ENCODE results near the gene DOLK.

DOLK gene

DNA sequence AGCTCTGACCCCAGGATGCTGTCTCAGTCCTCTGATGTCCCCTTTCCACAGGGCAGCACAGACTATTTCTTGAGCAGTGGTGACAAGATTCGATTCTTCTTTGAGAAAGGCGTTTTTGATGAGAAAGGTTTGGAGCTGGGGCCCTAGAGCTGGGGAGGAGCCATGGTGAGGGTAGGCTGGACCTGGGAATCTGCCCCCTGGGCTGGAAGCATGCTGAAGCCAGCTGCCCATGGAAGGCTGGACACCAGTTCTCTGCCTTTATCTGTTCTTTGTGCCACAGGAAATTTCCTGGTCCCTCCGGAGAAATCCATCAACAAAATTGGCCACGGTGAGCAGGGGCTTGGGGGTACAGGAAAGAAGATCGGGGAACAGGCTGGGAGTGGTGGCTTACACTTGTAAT lies 13.7 kb downstream of the DOLK start:
- no peak for DNase-seq (ENCODE audit: low spot score)

DNA sequence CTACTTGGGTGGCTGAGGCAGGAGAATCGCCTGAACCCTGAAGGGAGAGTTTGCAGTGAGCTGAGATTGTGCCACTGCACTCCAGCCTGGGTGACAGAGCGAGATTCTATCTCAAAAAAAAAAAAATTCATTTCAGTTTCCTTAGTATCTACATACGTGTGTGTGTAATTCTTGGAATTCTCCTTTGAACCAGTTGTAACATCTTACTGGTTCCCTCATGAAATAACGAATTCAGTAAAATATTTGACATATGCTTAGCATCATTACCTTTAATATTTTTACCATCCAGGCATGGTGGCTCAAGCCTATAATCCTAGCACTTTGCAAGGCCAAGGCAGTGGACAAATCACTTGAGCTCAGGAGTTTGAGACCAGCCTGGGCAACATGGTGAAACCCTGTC lies 17.8 kb downstream of the DOLK start:
- no peak for DNase-seq (ENCODE audit: low spot score)

DNA sequence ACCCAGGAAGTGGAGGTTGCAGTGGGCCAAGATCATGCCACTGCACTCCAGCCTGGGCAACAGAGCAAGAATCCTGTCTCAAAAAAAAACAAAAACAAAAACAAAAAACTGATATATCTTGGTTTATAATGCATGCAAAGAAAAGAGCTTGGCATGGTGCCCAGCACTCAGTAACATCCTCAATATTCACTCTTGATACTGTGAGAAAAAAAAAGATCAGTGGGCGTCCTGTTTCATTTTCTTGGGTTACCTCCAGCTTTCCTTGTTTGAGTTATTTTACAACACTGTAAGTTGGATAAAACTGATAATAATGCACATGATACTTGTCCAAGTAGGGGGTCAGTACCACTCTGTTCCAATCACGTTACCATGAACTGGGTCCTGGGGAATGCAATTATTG lies 18.8 kb downstream of the DOLK start:
- DNase-seq (ENCODE audit: low spot score) = no peak

DNA sequence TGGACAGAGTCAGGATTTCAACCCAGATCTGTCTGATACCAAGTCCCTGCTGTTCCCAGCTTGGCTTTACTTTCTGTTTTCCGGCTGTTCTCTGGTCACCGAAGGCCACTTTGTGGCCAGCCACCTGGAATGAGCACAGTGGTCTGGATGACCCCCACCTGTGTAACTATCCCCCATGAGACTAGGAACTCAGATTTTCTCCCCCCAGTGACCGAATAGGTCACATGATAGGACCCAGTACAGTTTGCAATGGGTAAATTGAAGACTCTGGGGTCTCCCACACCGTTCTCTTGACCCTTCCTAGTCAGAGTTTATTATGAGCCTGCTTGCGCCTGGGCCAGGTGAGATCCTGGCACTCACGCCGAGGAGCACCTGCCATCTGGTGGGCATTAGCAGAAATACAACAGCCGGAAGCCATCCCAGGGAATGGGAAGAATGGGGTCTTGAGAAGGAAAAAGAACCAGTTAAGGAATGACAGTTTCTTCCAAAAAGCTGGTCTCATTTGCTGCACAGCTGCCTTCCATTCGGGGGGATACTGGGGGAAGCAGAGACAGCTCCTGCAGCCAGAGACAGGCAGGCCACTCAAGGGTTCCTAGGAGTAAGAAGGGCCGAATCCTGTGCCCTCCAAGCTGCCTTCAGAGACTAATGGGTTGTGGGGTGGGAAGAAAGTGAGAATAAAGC lies 19.5 kb downstream of the DOLK start:
- DNase-seq (ENCODE audit: low spot score) = peak; percentile 69

DNA sequence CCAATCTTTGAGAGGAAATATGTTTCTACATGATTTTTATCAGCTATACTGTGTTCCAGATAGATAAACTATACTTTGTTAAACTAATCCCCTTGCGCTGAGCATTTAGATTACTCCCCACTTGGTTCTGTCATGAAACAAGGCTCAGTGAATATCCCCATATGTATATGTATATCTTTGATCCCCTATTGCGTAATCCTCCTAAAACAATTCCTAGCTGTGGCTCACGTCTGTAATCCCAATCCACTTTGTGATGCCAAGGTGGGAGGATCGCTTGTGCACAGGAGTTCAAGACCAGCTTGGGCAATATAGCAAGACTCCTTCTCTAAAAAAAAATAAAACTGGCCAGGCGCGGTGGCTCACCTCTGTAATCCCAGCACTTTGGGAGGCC lies 23.9 kb downstream of the DOLK start:
- DNase-seq (ENCODE audit: low spot score) = no peak

DNA sequence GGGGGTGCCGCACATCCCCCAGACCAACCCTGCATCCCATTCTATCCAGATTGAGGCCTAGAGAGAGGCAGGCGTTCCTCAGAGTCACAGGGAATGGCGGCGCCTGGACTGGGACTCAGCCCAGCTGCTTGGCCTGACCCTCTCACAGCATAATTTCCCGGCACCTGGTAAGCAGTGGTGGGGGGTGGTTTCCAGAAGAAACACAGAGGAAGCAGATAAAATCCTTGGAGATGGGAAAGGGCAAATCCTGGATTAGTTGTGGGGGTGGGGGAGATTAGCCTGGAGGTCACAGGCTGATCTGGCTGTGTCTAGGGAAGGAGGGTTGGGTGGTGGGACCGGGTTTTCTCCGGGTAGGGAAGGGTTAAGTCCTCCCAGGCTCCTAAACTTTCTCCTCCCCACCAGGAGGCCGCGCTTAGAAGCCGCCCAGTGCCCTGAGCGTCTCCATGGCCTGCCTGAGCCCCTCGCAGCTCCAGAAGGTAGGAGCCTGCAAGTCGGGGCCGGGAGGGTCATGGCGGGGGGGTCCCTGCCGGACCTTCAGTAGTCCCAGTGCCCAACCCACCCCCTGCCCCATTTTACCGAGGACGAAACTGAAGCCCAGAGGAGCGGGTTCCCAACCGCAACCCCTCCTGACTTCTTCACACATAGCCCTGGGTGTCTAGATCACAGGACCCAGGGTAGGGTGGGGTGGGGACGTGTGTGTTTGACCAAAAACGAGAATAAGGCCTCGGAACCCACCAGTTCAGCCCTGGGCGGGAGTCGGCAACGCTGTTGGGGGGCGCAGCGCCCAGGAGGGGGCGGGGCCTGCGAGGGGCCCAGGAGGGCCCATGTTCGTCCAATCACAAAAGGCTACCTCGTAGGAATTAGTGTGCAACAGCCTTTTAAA lies 25.3 kb downstream of the DOLK start:
- peak; percentile 61 for DNase-seq (ENCODE audit: low spot score)

DNA sequence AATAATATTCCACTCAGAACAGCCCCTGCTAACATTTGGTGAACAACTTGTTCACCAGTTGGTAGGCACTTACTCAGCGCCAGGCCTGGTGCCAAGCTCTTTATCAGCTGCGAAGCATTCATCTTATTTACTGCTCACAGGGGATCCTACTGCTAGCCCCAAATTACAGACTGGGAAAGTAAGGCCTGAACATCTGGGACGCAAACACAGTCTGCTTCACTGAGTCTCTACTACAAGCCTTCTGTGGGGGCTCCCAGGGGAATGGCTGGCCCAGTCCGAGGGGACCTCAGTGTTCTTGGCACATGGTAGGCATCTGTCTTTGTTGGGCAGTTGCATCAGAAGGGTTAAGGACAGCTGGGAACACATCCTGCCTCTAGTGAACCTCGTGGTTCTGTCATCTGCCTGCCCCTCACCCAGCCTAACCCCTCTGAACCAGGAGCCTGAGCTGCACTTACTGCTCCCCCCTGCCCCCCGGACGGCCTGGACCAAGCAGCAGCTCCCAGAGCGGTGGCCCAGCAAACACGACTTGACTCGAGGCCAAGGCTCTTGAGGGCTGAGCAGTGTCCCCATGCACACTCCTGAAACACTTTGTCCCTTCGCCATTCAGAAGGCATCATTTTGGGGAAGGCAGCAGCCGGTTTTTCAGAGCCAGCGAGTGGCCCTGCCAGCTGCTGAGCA lies 26.9 kb downstream of the DOLK start, which contains the start of gene PHYHD1:
PHYHD1 (plus strand) TSS at position 602 of the 678 bp plus-strand sequence. CDS start 1,342 bp downstream, outside the sequence.
- peak; percentile 65 for DNase-seq (ENCODE audit: low spot score)

DNA sequence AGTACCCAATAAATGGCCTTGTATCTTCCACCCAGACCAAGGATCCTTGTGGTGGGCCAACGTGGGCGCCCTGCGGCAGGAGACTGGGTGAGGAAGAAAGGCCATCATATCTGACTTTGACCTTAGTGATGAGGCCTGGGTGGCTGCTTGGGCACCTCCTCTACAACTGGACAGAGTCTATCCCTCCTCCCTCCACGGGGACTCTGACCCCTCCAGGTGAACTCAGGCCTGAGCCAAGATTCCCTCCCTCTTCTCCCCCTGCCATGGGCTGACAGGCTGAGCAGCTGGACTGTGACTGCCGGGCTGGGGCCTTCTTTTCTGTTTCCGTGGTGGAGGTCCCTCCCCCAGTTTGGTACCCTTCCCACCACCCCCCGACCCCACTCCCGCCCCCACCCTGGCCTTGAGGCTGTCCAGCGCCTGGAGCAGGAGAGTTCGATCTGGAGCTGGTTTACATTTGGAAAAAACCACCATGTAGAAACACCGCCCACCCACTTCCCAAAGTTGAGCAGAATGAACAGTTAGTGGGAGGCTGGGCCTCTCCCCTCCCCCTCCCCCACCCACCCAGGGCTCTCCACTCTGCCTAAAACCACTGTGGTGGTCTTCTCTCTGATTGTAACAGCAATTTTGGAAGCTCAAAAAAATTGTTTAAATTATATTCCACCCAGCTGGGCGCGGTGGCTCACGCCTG lies 27.9 kb downstream of the DOLK start:
- no peak for DNase-seq (ENCODE audit: low spot score)

DNA sequence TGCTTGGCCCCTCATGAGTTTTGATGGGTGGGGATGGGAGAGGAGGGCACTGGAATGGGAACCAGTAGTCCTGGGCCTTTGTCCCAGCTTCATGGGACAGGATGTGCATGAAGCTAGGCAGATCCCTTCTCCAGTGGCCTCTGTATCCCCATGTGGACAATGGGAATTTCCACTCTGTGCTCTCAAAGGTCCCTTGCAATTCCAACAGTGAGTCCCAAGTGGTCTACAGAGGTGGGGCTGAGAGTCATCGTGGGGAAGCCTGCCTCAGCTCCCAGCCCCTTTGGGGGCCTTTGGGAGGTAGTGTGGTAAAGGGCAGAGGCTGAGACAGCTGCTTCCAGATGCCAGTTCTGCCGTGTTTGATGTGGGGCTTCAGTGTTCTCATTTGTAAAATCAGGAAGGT lies 28.5 kb downstream of the DOLK start:
- DNase-seq (ENCODE audit: low spot score) = no peak

DNA sequence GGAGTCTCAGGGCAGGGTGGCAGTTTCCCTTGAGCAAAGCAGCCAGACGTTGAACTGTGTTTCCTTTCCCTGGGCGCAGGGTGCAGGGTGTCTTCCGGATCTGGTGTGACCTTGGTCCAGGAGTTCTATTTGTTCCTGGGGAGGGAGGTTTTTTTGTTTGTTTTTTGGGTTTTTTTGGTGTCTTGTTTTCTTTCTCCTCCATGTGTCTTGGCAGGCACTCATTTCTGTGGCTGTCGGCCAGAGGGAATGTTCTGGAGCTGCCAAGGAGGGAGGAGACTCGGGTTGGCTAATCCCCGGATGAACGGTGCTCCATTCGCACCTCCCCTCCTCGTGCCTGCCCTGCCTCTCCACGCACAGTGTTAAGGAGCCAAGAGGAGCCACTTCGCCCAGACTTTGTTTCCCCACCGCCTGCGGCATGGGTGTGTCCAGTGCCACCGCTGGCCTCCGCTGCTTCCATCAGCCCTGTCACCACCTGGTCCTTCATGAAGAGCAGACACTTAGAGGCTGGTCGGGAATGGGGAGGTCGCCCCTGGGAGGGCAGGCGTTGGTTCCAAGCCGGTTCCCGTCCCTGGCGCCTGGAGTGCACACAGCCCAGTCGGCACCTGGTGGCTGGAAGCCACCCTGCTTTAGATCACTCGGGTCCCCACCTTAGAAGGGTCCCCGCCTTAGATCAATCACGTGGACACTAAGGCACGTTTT lies 30.1 kb downstream of the DOLK start:
- peak; percentile 91 for DNase-seq (ENCODE audit: low spot score)

DNA sequence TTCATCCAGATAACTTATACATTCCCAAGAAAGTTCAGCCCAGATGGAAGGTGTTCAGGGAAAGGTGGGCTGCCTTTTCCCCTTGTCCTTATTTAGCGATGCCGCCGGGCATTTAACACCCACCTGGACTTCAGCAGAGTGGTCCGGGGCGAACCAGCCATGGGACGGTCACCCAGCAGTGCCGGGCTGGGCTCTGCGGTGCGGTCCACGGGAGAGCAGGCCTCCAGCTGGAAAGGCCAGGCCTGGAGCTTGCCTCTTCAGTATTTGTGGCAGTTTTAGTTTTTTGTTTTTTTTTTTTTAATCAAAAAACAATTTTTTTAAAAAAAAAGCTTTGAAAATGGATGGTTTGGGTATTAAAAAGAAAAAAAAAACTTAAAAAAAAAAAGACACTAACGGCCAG lies 30.7 kb downstream of the DOLK start:
- DNase-seq (ENCODE audit: low spot score) = no peak

DNA sequence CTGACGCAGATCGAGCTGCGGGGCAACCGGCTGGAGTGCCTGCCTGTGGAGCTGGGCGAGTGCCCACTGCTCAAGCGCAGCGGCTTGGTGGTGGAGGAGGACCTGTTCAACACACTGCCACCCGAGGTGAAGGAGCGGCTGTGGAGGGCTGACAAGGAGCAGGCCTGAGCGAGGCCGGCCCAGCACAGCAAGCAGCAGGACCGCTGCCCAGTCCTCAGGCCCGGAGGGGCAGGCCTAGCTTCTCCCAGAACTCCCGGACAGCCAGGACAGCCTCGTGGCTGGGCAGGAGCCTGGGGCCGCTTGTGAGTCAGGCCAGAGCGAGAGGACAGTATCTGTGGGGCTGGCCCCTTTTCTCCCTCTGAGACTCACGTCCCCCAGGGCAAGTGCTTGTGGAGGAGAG lies 31.2 kb downstream of the DOLK start:
- DNase-seq (ENCODE audit: low spot score) = peak; percentile 80

DNA sequence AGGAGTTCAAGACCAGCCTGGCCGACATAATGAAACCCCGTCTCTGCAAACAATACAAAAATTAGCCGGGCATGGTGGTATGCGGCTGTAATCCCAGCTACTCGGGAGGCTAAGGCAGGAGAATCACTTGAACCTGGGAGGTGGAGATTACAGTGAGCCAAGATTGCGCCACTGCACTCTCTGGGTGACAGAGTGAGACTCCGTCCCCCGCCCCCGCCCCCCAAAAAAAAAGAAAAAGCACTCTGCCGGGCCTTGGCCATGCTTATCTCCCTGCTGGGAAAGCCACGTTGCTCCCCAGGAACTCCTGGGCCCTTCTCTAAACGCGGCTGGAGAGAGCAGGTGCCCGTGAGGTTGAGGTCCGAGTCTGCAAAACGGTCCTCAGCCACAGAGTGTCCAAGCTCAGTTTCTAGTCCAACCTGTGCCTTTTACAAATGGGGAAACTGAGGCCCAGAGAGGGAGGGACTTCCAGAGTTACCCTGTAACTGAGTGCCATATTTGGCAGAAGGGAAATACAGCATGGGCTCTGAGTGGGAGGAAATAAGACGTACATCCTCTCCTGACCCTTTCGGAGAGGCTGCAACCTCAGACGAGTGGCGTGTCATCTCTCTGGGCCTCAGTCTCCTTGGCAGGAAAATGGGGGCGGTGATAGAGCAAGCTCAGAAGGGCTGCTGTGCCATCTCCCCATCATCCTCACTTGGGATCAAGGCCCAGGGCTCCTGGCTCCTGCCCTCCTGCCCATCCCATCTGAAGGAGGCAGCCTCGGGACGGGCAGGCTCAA lies 33.2 kb downstream of the DOLK start:
- no peak for DNase-seq (ENCODE audit: low spot score)

DNA sequence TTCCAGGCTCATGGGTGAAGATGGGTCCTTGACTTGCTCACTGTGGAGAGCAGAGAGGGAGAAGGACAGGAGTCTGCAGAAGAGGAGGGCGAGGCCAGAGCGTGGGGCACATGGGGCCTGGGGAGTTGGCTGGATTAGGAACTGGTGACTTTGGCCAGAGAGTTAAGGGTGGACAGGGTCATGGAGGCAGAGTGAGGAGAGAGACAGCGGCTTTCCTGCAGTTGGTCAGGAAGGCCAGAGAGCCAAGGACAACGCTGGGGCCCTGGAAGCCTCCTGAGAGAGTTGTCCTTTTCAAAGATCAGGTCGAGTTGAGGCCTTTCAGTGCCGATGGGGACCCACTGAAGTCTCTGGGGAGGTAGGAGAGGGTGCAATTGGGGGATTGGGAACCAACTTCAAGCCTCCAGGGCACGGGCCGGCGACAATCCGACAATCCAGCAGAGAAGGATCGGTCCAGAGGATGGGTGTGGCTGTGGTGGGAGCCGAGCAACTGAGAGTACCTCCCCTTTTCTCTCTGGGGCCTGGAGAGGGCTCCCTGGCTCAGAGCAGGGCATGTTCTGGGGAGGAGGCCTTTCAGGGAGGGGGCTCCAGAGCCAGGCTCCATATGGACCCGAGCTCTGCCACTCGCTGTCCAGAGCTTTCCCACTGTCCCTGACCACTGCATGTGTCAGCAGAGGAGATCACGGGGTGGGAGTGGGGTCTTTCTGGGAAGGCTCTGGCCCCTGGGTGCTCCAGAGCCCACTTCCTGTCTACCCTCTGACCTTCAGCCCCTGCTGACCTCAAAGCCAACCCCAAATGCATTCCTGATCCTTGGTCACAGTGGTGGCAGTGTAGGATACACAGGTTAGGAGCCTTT lies 34.1 kb downstream of the DOLK start:
- peak; percentile 66 for DNase-seq (ENCODE audit: low spot score)

DNA sequence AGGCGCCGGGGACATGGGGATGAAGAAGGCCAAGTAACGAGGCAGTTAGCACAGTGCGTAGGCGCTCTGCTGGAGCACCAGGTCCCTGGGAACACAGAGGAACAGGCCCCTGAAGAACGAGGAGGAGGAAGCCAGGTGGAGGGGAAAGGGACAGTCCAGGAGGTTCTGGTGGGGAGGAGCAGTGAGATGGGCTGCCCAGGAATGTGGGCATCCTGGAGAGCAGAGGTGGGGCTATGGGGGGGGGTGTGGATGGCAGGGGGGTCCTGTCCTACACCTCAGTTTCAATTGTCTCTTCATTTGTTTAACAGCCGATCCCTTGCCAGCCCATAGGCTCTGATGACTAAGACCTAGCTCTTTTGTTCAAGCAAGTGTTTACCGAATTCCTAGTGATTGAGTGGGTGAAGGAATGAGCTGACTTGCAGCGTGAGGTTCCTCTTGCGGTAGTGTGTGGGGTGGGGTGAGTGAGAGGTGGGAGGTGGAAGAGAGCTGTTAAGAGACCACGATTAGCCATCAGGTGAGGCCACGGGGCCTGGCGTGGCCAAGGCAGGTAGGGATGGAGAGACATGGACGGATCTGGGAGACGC lies 35.0 kb downstream of the DOLK start:
- peak; percentile 75 for DNase-seq (ENCODE audit: low spot score)

DNA sequence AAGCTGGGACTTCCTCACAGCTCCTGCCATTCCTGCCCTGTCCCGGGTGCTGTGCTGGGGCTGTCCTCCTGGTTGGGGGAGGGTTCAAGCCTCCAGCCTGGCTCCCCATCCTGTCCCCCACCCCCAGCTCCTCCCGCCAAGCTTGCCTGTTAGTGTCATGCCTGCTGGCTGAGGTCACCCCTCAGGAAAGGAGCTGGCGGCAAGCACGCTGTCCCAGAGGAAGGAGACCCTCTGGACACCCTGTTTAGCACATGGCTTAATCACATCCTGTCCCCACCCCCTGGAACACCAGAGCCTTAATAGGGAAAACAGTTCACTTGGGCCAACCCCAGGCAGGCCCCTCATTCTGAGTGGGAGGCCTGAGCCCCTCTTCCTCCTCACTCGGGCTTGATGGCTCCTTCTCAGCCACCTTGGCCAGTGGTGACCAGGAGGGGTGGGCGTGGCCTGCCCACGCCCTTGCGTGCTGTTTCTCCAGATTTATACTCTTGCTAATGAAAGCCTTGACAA lies 35.8 kb downstream of the DOLK start:
- DNase-seq (ENCODE audit: low spot score) = peak; percentile 66

DNA sequence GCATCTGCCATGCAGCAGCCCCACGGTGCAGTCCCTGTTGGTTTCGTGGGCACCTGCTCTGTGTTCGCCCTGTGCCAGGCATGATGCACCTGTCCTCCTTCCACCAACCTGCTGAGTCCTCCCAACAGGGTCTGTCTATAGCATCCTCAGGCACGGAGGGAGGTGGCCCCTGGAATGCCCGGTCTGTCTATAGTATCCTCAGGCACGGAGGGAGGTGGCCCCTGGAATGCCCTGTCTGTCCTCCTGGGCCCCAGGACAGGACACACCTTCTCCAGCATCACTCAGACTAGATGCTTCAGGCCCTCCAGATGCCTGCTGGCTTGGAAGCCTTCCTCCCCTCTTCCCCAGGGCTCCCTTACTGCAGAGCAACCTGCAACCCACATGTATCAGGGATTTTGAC lies 36.5 kb downstream of the DOLK start:
- DNase-seq (ENCODE audit: low spot score) = no peak

DNA sequence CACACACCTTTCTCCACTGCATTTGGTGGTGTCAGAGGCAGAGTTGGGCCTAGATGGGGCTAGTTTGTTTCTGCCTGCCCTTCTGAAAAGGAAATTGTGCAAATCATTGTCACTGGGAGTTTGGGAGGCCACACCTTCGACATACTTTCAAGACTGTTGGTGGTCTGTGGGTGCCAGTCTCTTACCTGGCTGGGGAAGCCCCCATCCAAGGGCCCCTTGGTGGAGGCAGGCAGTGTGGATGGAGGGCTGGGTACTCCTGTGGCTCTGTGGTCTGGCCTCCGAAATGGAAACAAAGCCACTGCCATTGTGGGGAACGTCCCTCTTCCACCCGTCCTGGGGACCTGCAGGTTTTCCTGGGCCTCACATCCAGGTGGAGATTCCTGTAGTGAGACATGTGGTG lies 37.5 kb downstream of the DOLK start:
- no peak for DNase-seq (ENCODE audit: low spot score)

DNA sequence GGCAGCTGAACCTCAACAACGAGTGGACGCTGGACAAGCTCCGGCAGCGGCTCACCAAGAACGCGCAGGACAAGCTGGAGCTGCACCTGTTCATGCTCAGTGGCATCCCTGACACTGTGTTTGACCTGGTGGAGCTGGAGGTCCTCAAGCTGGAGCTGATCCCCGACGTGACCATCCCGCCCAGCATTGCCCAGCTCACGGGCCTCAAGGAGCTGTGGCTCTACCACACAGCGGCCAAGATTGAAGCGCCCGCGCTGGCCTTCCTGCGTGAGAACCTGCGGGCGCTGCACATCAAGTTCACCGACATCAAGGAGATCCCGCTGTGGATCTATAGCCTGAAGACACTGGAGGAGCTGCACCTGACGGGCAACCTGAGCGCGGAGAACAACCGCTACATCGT lies 39.0 kb downstream of the DOLK start:
- DNase-seq (ENCODE audit: low spot score) = no peak

Data from AG20443 (cell line).